GM12878 (cell line): ENCODE measurements around the gene TSSK3. TPM values are rescaled to one million over a fixed set of nuclear protein-coding genes. Genes with fewer than 3 reads are reported as not detected.

Source experiments
- BACH1 ChIP-seq: fragments of 450-650 bp; IDR thresholded peaks from 2 replicates; pipeline ENCODE4 v1.6.1; 2017; ENCODE audit warnings: mild to moderate bottlenecking, borderline replicate concordance
- BCL3 ChIP-seq: IDR thresholded peaks from 2 replicates; pipeline ENCODE4 v1.6.1; 2011; ENCODE audit warnings: borderline replicate concordance, low read depth, mild to moderate bottlenecking, moderate library complexity, low read length; ENCODE audit not compliant: insufficient read depth, poor library complexity, severe bottlenecking
- CHD2 ChIP-seq: IDR thresholded peaks from 2 replicates; pipeline ENCODE4 v1.6.1; 2011; ENCODE audit warnings: low read depth, low read length, improper control_type of control experiment, borderline replicate concordance
- E4F1 ChIP-seq: fragments of 450-650 bp; IDR thresholded peaks from 2 replicates; pipeline ENCODE4 v1.6.1; 2018; ENCODE audit warnings: borderline replicate concordance, mild to moderate bottlenecking; ENCODE audit not compliant: partially characterized antibody
- ELK1 ChIP-seq: IDR thresholded peaks from 2 replicates; pipeline ENCODE4 v1.6.1; 2012; ENCODE audit warnings: low read depth, low read length, improper control_type of control experiment
- EP300 ChIP-seq, 2 experiments: fragments of 150-350 bp in 1 of 2; IDR thresholded peaks; 2 replicates each; pipeline ENCODE4 v1.6.1; 2011 to 2012; ENCODE audit warnings: low read depth in 2 of 2, low read length in 2 of 2, borderline replicate concordance in 1 of 2, improper control_type of control experiment in 1 of 2, inconsistent platforms in 1 of 2; ENCODE audit not compliant: control insufficient read depth in 1 of 2
- GATAD2B ChIP-seq: fragments of 450-650 bp; conservative IDR thresholded peaks from 2 replicates; pipeline ENCODE4 v1.6.1; 2017; ENCODE audit warnings: low read depth, mild to moderate bottlenecking, moderate library complexity
- HDAC6 ChIP-seq: fragments of 200-600 bp; sonication (generic); IDR thresholded peaks from one replicate; pipeline ENCODE4 v1.8.0; 2017; ENCODE audit warnings: antibody characterized with exemption; ENCODE audit not compliant: unreplicated experiment
- HDGF ChIP-seq: fragments of 450-650 bp; IDR thresholded peaks from 2 replicates; pipeline ENCODE4 v1.6.1; 2016; ENCODE audit warnings: antibody characterized with exemption
- MYC ChIP-seq: IDR thresholded peaks from 2 replicates; pipeline ENCODE4 v1.6.1; 2011; ENCODE audit warnings: mild to moderate bottlenecking, low read length, moderate library complexity, inconsistent platforms; ENCODE audit not compliant: insufficient read depth, insufficient replicate concordance, insufficient read length, severe bottlenecking
- NFXL1 ChIP-seq: fragments of 450-650 bp; IDR thresholded peaks from 2 replicates; pipeline ENCODE4 v1.6.1; 2017; ENCODE audit warnings: antibody characterized with exemption, mild to moderate bottlenecking, borderline replicate concordance
- NR2C2 ChIP-seq: IDR thresholded peaks from 2 replicates; pipeline ENCODE4 v1.6.1; 2011; ENCODE audit warnings: borderline replicate concordance, low read depth; ENCODE audit not compliant: control insufficient read depth, insufficient read length
- POLR2AphosphoS5 ChIP-seq: IDR thresholded peaks from 2 replicates; pipeline ENCODE4 v1.6.1; 2011; ENCODE audit warnings: mild to moderate bottlenecking, low read length, inconsistent platforms
- RBBP5 ChIP-seq: fragments of 200-600 bp; sonication (generic); conservative IDR thresholded peaks from 2 replicates; pipeline ENCODE4 v1.6.1; 2016
- RCOR1 ChIP-seq: conservative IDR thresholded peaks from 2 replicates; pipeline ENCODE4 v1.6.1; 2012; ENCODE audit warnings: low read depth, low read length, improper control_type of control experiment
- SMAD1 ChIP-seq: fragments of 450-650 bp; IDR thresholded peaks from 2 replicates; pipeline ENCODE4 v1.6.1; 2018; ENCODE audit warnings: mild to moderate bottlenecking, low read depth; ENCODE audit not compliant: partially characterized antibody
- SMAD5 ChIP-seq: IDR thresholded peaks from 2 replicates; pipeline ENCODE4 v1.6.1; 2016; ENCODE audit warnings: antibody characterized with exemption, low read depth
- SRF ChIP-seq, 2 experiments: IDR thresholded peaks; 2 replicates each; pipeline ENCODE4 v1.6.1; 2011; ENCODE audit warnings: low read depth in 2 of 2, low read length in 2 of 2, mild to moderate bottlenecking in 1 of 2, moderate library complexity in 1 of 2
- TCF12 ChIP-seq: IDR thresholded peaks from 2 replicates; pipeline ENCODE4 v1.6.1; 2011; ENCODE audit warnings: low read depth, mild to moderate bottlenecking, low read length
- TCF7 ChIP-seq: IDR thresholded peaks from 2 replicates; pipeline ENCODE4 v1.6.1; 2014; ENCODE audit warnings: antibody characterized with exemption, borderline replicate concordance
- WRNIP1 ChIP-seq: IDR thresholded peaks from 2 replicates; pipeline ENCODE4 v1.6.1; 2011; ENCODE audit warnings: low read depth, low read length, improper control_type of control experiment, borderline replicate concordance
- ZNF24 ChIP-seq: fragments of 450-650 bp; IDR thresholded peaks from 2 replicates; pipeline ENCODE4 v1.6.1; 2017; ENCODE audit warnings: antibody characterized with exemption, mild to moderate bottlenecking
- polyA plus RNA-seq, 11 experiments: library from polyadenylated mRNA; depleted of rRNA in 4 of 11; unstranded in 6 of 11; stranded (reverse) in 5 of 11; fragments of >200 nt; fragmentation: Nextera tagmentation in 4 of 11; fragmentation: Illumina TruSeq in 1 of 11; extraction: Ambion mirVana in 4 of 11; extraction: Trizol in 1 of 11; gene quantifications; 1 replicate in 1 of 11; 2 replicates in 10 of 11; pipeline versions ENCODE4 v1.2.1 to v1.2.3, GENCODE V29; 2011 to 2016; ENCODE audit warnings: inconsistent platforms in 2 of 11, missing spikeins in 2 of 11, low read depth in 1 of 11
- total RNA-seq, 4 experiments: library from RNA; depleted of rRNA in 3 of 4; stranded (reverse); fragments of >200 nt in 3 of 4; fragmentation: Illumina TruSeq in 1 of 4; extraction: Trizol in 1 of 4; gene quantifications; 2 replicates each; pipeline versions ENCODE4 v1.2.1 to v1.2.3, GENCODE V29; 2013 to 2021

Gene TSSK3
- total and polyA plus RNA-seq, 10 of the 15 experiments (the other 5 are each of a cell fraction or from before 2014, with no cell fraction given) = 0.42 to 0.82 (median 0.60) TPM

- no peak for TF ChIP-seq E4F1
- peak; percentile 85 for TF ChIP-seq BACH1
- TF ChIP-seq NFXL1 = no peak
- TF ChIP-seq TCF7 = no peak
- TF ChIP-seq CHD2 = no peak
- TF ChIP-seq SMAD5 = peak; percentile 97
- TF ChIP-seq POLR2AphosphoS5 = peak; percentile 97
- peak; percentile 91 for TF ChIP-seq HDAC6
- peak; percentile 53 for TF ChIP-seq BCL3
- no peak for TF ChIP-seq HDGF
- no peak for TF ChIP-seq ELK1
- no peak for TF ChIP-seq RCOR1
- no peak for TF ChIP-seq EP300 (IDR thresholded peaks at IDR 0.05; ENCODE audit: borderline replicate concordance in 1 of 2, control insufficient read depth in 1 of 2, low read depth in 2 of 2, low read length in 2 of 2)
- no peak for TF ChIP-seq WRNIP1
- no peak for TF ChIP-seq RBBP5
- TF ChIP-seq GATAD2B = peak; percentile 12; the same call in 1 of the 2 replicates
- no peak for TF ChIP-seq NR2C2
- no peak for TF ChIP-seq MYC
- TF ChIP-seq SMAD1 = no peak
- no peak for TF ChIP-seq ZNF24
- TF ChIP-seq TCF12 = peak; percentile 36; the same call in 1 of the 2 replicates
- no peak for TF ChIP-seq SRF (IDR thresholded peaks at IDR 0.05; ENCODE audit: low read depth in 2 of 2, low read length in 2 of 2)
Observed at GRCh38 chr1:32335790-32336590, 26.3 kb upstream of the TSSK3 start, which contains the start of gene MARCKSL1 (continued).
